Activated naive CD8-positive, alpha-beta T cell treated with anti-CD3 and anti-CD28 coated beads for 36 hours (primary cell): ENCODE data around the gene ACSM3. TPM values are rescaled to one million over a fixed set of nuclear protein-coding genes. Genes with fewer than 3 reads are reported as not detected.
"Not testable (repeated sequence)": the region's sequence is repeated elsewhere in the genome, so short reads cannot be mapped to it uniquely, and the experiment has no call there.

Experiments used
- DNase-seq: peaks from one replicate; pipeline ENCODE4 v3.0.0; 2021
- H3K27ac Mint-ChIP-seq: one replicate; pipeline ENCODE4 v1.8.0; 2022; ENCODE audit warnings: mild to moderate bottlenecking, moderate library complexity, mixed read lengths
- H3K27me3 Mint-ChIP-seq: one replicate; pipeline ENCODE4 v1.8.0; 2022; ENCODE audit warnings: mild to moderate bottlenecking, mixed read lengths
- H3K36me3 Mint-ChIP-seq: one replicate; pipeline ENCODE4 v1.8.0; 2021; ENCODE audit warnings: mild to moderate bottlenecking, mixed read lengths
- H3K4me1 Mint-ChIP-seq: one replicate; pipeline ENCODE4 v1.8.0; 2021; ENCODE audit warnings: mixed read lengths
- H3K4me3 Mint-ChIP-seq: one replicate; pipeline ENCODE4 v1.8.0; 2022; ENCODE audit warnings: mild to moderate bottlenecking, moderate library complexity, mixed read lengths
- H3K9me3 Mint-ChIP-seq: one replicate; pipeline ENCODE4 v1.8.0; 2022; ENCODE audit warnings: mixed read lengths
- total RNA-seq, 2 experiments: library from RNA; stranded (reverse); gene quantifications; one replicate each; pipeline ENCODE4 v1.2.3, GENCODE V29; 2021

ACSM3 gene
- total RNA-seq, 2 experiments from 2014 or later, result 11.0 to 14.1 TPM

DNA sequence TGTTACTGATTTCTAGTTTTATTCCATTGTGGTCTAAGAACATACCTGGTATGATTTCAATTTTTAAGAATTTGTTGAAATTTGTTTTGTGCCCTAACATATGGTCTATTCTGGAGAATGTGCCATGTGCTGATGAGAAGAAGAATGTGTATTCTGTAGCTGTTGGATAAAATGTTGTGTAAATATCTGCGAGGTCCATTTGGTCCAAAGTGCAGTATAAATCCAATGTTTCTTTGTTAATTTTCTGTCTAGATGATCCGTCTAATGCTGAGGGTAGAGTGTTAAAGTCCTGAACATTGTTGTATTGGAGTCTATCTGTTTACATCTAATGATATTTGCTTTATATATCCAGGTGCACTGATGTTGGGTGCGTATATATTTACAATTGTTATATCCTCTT lies 9.9 kb downstream of the ACSM3 start:
- peaks cover 7% of the 10 kb centered on the region for H3K36me3 Mint-ChIP-seq
- H3K4me1 Mint-ChIP-seq, result no peaks in the 10 kb centered on the region
- H3K4me3 Mint-ChIP-seq, result no peak overlapping the region
- H3K9me3 Mint-ChIP-seq, result no peaks in the 10 kb centered on the region
- DNase-seq, result no peak
- H3K27ac Mint-ChIP-seq, result no peak overlapping the region
- no peaks in the 10 kb centered on the region for H3K27me3 Mint-ChIP-seq

DNA sequence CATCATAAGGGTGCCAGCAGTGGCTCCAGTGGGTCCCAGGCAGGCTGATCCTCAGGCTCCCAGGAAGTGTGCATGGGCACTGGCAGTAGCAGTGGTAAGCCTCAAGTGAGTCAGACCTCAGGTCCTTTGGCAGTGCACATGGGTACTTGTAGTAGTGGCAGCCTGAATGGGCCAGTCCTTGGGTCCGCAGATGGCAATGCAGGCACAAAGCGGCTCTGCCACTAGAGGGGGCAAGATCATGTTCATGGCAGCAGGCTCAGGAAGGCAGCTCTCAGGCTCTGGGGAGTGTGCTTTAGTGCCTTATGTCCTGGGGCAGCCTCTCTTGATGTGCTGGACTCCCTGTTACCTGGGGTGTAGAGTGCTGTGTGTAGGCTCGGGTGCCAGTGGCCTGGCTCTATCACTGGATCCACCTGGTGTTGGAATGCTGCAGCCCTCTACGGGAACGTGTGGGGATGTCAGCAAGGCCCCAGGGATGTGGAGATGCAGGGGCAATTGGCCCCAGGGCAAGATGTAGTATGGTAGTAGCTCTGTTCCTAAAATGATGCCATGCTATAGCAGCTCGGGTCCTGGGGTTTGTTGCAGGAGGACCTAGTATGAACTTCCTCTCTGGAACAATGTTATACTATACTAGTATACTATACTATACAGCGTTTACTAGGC lies 11.0 kb downstream of the ACSM3 start:
- DNase-seq, result peak; percentile 60
- Mint-ChIP-seq H3K4me1 (no peaks in the 10 kb centered on the region), H3K27ac (no peak overlapping the region), H3K4me3 (no peak overlapping the region), H3K9me3 (no peaks in the 10 kb centered on the region), H3K36me3 (peaks cover 7% of the 10 kb centered on the region), H3K27me3 (no peaks in the 10 kb centered on the region)

DNA sequence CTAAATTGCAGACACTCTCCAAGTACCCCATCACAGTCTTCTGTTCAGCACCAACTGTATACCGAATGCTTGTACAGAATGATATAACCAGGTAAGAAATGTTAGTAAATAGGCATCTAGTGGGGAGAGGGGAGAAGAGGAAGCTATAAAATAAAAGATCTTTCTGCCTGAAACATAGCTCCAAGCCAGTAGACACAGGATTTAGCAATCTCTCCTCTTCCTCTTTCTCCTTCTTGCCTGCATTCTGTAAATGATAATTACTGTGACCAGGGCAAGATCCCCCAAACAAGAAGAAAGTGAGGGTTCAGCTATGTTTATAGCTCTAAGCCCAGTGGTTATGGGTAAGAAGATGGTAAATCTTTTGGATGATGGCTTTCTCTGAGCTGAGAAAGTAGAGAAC lies 17.9 kb downstream of the ACSM3 start:
- Mint-ChIP-seq H3K9me3 (no peaks in the 10 kb centered on the region), H3K27ac (no peak overlapping the region), H3K4me3 (no peak overlapping the region), H3K4me1 (no peaks in the 10 kb centered on the region), H3K36me3 (peaks cover 2% of the 10 kb centered on the region), H3K27me3 (no peaks in the 10 kb centered on the region)
- no peak for DNase-seq

DNA sequence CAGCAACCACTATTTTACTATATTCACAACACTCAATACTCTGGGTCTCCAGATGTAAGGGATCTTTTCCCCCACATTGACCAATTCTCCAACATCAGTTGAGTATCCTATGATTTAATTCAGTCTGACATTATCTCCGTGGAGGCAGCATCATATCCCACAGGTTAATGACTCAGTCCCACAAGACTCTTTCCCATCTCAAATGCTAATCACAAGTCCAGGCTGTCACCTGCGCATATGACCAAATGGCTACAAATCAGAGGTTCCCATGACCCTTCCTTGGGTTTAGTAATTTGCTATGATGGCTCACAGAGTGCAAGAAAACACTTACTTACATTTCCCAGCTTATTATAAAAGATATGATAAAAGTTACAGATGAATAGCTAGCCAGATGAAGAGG lies 18.7 kb downstream of the ACSM3 start:
- Mint-ChIP-seq H3K27ac (no peak overlapping the region), H3K36me3 (peaks cover 2% of the 10 kb centered on the region), H3K9me3 (no peaks in the 10 kb centered on the region), H3K4me3 (no peak overlapping the region), H3K4me1 (no peaks in the 10 kb centered on the region), H3K27me3 (no peaks in the 10 kb centered on the region)
- no peak for DNase-seq

DNA sequence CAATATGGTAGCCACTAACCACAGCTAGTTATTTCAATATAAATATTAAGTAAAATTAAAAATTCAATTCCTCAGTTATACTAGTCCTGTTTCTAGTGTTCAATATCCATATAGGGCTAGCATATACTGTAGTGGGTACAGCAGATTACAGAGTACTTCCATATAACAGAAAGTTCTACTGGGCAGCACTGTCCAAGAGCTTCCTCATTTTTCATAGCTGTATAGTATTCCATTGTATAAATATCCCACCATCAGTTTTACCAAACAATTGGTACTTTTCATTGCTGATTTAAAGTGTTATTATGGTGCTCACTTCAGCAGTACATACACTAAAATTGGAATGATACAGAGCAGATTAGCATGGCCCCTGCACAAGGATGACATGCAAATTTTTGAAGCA lies 20.4 kb downstream of the ACSM3 start:
- Mint-ChIP-seq H3K9me3 (no peaks in the 10 kb centered on the region), H3K27me3 (no peaks in the 10 kb centered on the region), H3K27ac (no peak overlapping the region), H3K36me3 (no peaks in the 10 kb centered on the region), H3K4me1 (no peaks in the 10 kb centered on the region), H3K4me3 (no peak overlapping the region)
- no peak for DNase-seq

DNA sequence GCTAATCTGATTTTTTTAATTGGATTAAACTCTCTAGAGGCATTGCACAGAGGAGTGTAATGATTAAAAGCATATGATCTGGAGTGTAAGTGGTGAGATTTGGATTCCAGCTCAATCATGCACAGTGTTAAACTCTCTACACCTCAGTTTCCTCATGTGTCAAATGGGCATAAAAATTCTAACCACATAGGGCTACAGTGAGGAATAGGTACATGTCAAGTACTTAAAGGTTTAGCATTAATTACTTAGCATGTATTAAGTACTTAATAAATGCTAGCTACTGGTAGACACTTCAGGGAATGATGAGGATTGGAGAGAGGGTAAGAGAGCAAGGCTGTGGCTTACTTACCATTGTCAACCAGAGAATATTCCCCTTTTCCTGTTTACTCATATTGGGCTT lies 25.3 kb downstream of the ACSM3 start:
- no peaks in the 10 kb centered on the region for H3K36me3 Mint-ChIP-seq
- no peaks in the 10 kb centered on the region for H3K4me1 Mint-ChIP-seq
- no peaks in the 10 kb centered on the region for H3K9me3 Mint-ChIP-seq
- H3K27ac Mint-ChIP-seq, result no peak overlapping the region
- DNase-seq, result no peak
- H3K27me3 Mint-ChIP-seq, result no peaks in the 10 kb centered on the region
- H3K4me3 Mint-ChIP-seq, result no peak overlapping the region

DNA sequence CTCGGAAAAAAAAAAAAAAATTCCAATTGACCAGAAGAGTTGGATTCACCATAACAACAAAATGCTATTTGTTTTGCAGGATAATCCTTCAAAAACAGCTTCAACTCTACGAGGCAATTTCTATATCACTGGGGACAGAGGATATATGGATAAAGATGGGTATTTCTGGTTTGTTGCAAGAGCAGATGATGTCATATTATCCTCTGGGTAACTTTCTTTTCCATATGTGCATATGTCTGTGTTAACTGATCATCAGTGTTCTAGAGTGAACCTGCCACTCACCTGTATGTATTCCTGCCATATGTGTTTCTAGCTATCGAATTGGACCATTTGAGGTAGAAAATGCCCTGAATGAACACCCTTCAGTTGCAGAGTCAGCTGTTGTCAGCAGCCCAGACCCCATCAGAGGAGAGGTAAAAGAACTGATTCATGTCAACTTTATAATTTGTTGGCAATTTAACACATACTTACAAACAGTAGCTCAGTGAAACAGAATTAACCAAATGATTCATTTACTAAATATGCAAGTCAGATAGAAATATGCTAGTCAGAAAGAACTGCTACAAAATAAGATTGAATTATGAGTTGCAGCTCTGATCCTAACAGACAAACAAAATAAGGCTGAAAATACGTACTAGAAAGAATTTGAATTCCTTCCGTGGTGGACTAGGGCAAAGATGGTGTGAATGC lies 28.3 kb downstream of the ACSM3 start:
- H3K27ac Mint-ChIP-seq, result no peak overlapping the region

DNA sequence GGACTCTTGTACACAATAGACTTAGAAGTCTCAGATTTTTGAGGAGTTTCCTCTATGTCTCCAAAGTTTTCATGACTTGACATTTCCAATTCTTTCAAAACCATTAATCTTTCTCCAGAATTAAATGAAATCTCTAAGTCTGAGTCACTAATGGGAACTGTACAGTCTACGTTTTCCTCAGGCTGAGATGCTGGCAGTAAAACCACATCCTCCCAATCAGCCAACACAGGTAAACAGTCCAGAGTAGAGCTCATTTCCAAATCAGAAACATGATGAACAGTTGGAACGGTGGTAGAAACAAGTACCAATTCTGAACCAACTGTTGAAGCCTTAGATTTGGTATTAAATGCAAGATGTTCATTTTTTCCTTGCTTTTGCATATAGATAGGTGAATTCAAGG lies 34.5 kb downstream of the ACSM3 start:
- Mint-ChIP-seq H3K36me3 (peaks cover 15% of the 10 kb centered on the region), H3K4me3 (no peak overlapping the region), H3K9me3 (no peaks in the 10 kb centered on the region), H3K4me1 (peaks cover 9% of the 10 kb centered on the region), H3K27ac (no peak overlapping the region), H3K27me3 (no peaks in the 10 kb centered on the region)
- no peak for DNase-seq

More for the DNA sequence above, 28.3 kb downstream of the ACSM3 start:
- Mint-ChIP-seq H3K9me3 (no peaks in the 10 kb centered on the region), H3K27me3 (no peaks in the 10 kb centered on the region), H3K4me1 (no peaks in the 10 kb centered on the region), H3K36me3 (peaks cover 3% of the 10 kb centered on the region), H3K4me3 (no peak overlapping the region)
- DNase-seq, result no peak

DNA sequence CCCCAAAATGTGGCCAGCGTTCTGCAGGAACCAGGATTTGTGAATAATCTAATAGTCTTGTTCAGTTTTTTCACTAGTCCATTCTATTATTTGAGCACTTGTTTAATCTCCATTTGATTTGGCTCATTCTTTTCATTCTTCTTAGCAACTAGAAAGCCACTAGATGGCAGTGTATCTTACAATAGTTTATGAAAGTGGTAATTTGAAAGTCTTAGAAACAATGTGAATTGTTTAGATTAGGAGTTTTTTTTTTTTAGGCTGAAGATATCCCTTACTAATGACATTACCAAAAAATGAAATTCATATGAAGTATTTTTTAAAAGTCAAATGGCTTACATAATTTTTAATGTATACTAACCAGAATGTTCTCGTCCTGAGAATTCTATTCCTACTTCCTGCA lies 35.8 kb downstream of the ACSM3 start:
- no peaks in the 10 kb centered on the region for H3K9me3 Mint-ChIP-seq
- H3K36me3 Mint-ChIP-seq, result peaks cover 15% of the 10 kb centered on the region
- DNase-seq, result no peak
- H3K27me3 Mint-ChIP-seq, result no peaks in the 10 kb centered on the region
- H3K4me3 Mint-ChIP-seq, result no peak overlapping the region
- no peak overlapping the region for H3K27ac Mint-ChIP-seq
- peaks cover 9% of the 10 kb centered on the region for H3K4me1 Mint-ChIP-seq

DNA sequence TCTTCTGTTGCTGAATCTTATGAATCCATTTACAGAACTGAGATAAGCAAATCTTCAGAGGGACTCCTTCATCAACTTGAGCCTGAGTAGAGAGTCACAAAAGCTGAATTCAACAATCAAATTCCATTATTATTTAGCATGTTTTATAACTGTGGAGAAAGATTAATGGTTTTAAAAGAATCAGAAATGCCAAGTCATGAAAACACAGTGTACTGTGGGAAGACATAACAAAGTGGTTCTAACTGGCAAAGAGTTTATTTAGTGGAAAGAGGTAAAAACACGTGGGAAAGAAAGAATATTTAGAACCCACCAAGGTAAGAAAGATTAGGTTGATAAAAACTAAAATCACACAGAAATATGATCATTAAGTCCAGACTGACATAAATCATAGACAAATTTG lies 37.5 kb downstream of the ACSM3 start:
- Mint-ChIP-seq H3K4me3 (no peak overlapping the region), H3K36me3 (peaks cover 16% of the 10 kb centered on the region), H3K27me3 (no peaks in the 10 kb centered on the region), H3K27ac (no peak overlapping the region), H3K4me1 (peaks cover 12% of the 10 kb centered on the region), H3K9me3 (no peaks in the 10 kb centered on the region)
- no peak for DNase-seq

DNA sequence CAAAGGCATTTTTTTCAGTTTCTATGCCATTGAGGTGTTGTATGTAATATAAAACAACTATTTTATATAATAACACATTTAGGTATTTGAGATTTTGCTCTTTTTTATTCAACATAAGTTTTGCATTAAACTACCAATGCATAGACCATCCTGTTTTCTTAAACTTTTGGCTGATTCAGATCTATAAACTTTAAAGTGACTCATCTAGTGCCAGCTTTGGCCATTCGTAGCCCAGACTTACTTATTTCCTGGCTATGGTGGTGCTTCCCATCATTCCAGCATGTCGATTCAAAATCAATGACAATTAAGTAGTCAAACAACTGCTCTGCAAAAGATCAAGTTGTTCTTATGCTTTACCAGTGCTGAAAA lies 39.4 kb downstream of the ACSM3 start:
- Mint-ChIP-seq H3K4me1 (peaks cover 13% of the 10 kb centered on the region), H3K4me3 (no peak overlapping the region), H3K36me3 (peaks cover 12% of the 10 kb centered on the region), H3K27me3 (no peaks in the 10 kb centered on the region), H3K27ac (no peak overlapping the region), H3K9me3 (no peaks in the 10 kb centered on the region)
- DNase-seq, result no peak

DNA sequence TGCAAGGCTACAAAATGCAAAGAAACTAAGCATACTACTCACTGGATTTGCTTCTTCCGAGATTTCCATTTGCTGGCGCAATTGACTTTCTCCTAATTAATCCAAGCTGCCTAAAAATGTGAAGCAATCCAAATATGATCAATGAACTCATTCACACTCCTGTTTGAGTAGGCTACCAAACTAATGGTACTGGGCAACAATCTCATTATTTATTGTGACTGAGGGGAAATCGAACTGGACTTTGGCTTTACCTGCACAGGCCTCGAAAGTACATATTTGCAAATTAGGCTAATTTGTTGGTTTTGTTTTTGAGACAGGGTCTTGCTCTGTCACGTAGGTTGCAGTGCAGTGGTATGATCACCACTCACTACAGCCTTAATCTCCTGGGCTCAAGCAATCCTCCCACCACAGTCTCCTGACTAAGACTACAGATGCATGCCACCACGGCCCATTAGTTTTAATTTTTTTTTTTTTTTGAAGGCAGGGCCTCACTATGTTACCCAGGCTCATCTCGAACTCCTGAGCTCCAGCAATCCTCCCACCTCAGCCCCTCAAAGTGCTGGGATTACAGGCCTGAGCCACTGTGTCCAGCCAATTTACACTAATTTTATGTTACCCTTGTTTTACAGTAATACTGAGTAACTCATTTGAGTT lies 39.9 kb downstream of the ACSM3 start:
- Mint-ChIP-seq H3K9me3 (no peaks in the 10 kb centered on the region), H3K27me3 (no peaks in the 10 kb centered on the region), H3K4me1 (peaks cover 8% of the 10 kb centered on the region), H3K4me3 (no peak overlapping the region), H3K36me3 (peaks cover 8% of the 10 kb centered on the region), H3K27ac (no peak overlapping the region)
- no peak for DNase-seq

DNA sequence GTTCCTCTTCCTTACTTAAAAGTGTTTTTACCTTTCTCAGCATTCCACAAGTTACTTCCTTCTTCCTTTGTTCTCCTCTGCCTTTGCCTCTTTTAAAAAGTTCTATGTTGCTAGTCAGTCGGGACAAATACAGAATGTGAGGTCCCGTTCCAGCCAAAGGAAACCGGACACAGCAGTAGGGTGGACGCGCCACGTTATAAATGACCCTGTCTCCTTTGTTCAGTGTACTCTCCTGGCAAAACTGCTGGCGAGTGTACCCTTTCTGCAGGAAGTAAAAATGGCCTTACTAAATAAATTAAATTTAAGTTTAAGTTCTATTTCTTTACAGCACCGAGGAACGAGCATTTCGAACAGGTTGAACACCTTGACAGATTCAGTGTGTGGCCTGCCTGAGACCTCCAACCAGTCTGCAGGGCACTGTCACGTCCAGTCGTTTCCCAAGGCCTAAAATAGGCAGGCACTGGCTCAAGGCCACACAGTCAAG lies 41.9 kb downstream of the ACSM3 start:
- Mint-ChIP-seq H3K4me3 (peak overlapping the region; percentile 97), H3K27ac (peak overlapping the region; percentile 95)
- H3K27me3 Mint-ChIP-seq, H3K4me1 Mint-ChIP-seq, DNase-seq, H3K9me3 Mint-ChIP-seq, H3K36me3 Mint-ChIP-seq: not testable (repeated sequence)

DNA sequence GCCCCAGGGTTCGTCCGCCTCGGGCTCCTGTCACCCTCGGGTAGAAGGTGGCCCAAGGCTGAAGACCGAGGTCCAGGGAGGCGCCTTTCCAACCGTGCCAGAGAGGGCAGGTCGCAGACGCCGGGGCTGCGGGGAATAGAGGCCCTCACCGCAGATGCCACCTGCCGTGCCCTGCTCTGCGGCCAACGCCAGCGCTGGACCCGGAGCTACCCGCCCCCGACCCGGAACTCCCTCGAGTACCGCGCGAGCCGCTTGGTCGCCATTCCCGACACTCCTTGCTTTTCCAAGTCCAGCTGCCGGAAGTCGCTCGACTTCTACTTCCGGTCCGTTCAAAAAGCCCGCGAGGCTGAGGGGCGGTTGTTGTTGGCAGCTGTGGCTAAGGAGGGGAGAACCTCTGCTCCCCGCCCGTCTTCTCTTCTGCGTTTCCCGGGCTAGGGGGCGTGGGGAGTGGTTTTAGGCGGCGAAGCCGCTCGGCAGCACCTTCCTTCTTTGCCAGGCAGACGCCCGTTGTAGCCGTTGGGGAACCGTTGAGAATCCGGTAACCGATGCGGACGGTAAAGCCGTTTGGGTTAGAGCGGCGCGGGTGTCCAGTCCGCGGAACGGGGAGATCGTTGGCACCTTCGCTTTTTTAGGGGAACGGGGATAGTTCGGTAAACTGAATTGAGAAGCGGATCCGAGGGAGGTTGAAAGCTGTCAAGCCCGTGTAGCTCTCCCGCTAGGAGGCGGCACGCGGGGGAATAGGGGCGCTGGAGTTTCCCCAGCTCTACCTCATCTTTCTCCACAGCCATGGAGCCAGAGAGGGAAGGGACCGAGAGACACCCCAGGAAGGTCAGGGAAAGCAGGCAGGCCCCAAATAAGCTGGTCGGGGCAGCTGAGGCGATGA lies 42.6 kb downstream of the ACSM3 start, which contains the start of the genes ERI2 and REXO5:
TSS of gene ERI2 (minus strand) at position 305 of the 883 bp plus-strand sequence. CDS start at position 263, 42 bp downstream.
TSS of gene REXO5 (plus strand) at position 360 of the 883 bp plus-strand sequence. CDS start at position 787, 427 bp downstream.
- DNase-seq, result peak; percentile 79
- Mint-ChIP-seq H3K36me3 (peaks cover 13% of the 10 kb centered on the region), H3K27ac (peak within 1 kb of the TSS; percentile 95), H3K4me3 (peak within 1 kb of the TSS; percentile 97), H3K9me3 (no peaks in the 10 kb centered on the region), H3K4me1 (peaks cover 7% of the 10 kb centered on the region), H3K27me3 (no peaks in the 10 kb centered on the region)

DNA sequence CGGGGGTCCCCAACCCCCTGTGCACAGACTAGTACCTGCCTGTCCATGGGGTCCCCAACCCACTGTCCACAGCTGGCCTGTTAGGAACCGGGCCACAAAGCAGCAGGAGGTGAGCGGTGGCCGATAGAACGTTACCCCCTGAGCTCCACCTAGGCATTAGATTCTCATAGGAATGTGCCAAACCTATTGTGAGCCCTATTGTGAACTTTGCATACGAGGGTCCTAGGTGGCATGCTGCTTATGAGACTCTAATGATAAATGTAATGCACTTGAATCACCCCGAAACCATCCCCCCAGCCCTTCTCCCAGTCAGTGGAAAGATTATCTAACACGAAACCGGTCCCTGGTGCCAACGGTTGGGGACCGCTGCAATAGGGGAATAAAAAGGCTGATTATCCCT lies 44.0 kb downstream of the ACSM3 start:
- H3K4me3 Mint-ChIP-seq, result peak overlapping the region; percentile 97
- no peaks in the 10 kb centered on the region for H3K27me3 Mint-ChIP-seq
- peak overlapping the region; percentile 95 for H3K27ac Mint-ChIP-seq
- H3K36me3 Mint-ChIP-seq, result peaks cover 13% of the 10 kb centered on the region
- peaks cover 7% of the 10 kb centered on the region for H3K4me1 Mint-ChIP-seq
- DNase-seq, result no peak
- no peaks in the 10 kb centered on the region for H3K9me3 Mint-ChIP-seq
